Panc1 (cell line): ENCODE data around the gene TRMT61B. TPM values are rescaled to one million over a fixed set of nuclear protein-coding genes. Genes with fewer than 3 reads are reported as not detected.
A peak's percentile ranks its signal among the peaks of the same experiment; 100 is the strongest.

Experiments
- ATAC-seq: fragments of 200-7000 bp; cut with Tn5 transposase; 2 replicates; pipeline ENCODE4 v1.9.1; 2020; ENCODE audit warnings: mild to moderate bottlenecking, moderate library complexity
- BruUV-seq: library from RNA; stranded (reverse); fragments of 400-500 nt; replicated peaks from 2 replicates; lab custom pipeline; 2021; lab: Mats Ljungman, UMichigan
- CTCF ChIA-PET: fragments of 300-600 bp; sonication (Branson Sonifier 250); formaldehyde crosslinking; loops from one replicate; lab custom pipeline; 2022; ENCODE audit warnings: antibody characterized with exemption; lab: Charles Lee
- POLR2A ChIA-PET: fragments of 300-600 bp; sonication (Branson Sonifier 250); formaldehyde crosslinking; loops from one replicate; lab custom pipeline; 2022; ENCODE audit warnings: antibody characterized with exemption; lab: Charles Lee
- DNase-seq: peaks from one replicate; pipeline ENCODE4 v3.0.0-alpha.2; 2010; ENCODE audit warnings: low read depth, low spot score
- H3K27ac ChIP-seq: 2 replicates; pipeline ENCODE4 v1.5.1; 2011; ENCODE audit warnings: mild to moderate bottlenecking, low read length, inconsistent platforms
- H3K27me3 ChIP-seq: fragments of 200-500 bp; sonication (Bioruptor generic); 2 replicates; pipeline ENCODE4 v1.6.0; 2014; ENCODE audit warnings: low read length, inconsistent platforms; ENCODE audit not compliant: control insufficient read depth, insufficient read depth
- H3K36me3 ChIP-seq: fragments of 200-500 bp; sonication (Bioruptor generic); 2 replicates; pipeline ENCODE4 v1.5.1; 2014; ENCODE audit warnings: inconsistent platforms, mild to moderate bottlenecking, low read length, moderate library complexity; ENCODE audit not compliant: control insufficient read depth, insufficient read depth
- H3K4me1 ChIP-seq: 2 replicates; pipeline ENCODE4 v1.5.1; 2011; ENCODE audit warnings: inconsistent platforms, mild to moderate bottlenecking, low read length, moderate library complexity; ENCODE audit not compliant: control insufficient read depth, insufficient read depth
- H3K4me3 ChIP-seq, 2 experiments: 2 replicates each; pipeline ENCODE4 v1.5.1; 2011 to 2012; ENCODE audit warnings: low read depth in 2 of 2, low read length in 2 of 2, mild to moderate bottlenecking in 2 of 2, inconsistent platforms in 1 of 2, moderate library complexity in 1 of 2
- H3K9me3 ChIP-seq: fragments of 200-500 bp; sonication (Bioruptor generic); 2 replicates; pipeline ENCODE4 v1.5.1; 2014; ENCODE audit warnings: low read depth, mild to moderate bottlenecking, inconsistent platforms, low read length, moderate library complexity; ENCODE audit not compliant: control insufficient read depth, insufficient read depth
- CTCF ChIP-seq: fragments of 450-650 bp; IDR thresholded peaks from 2 replicates; pipeline ENCODE4 v1.5.1; 2017; ENCODE audit warnings: mild to moderate bottlenecking
- POLR2AphosphoS5 ChIP-seq: IDR thresholded peaks from 2 replicates; pipeline ENCODE4 v1.6.1; 2012; ENCODE audit warnings: mild to moderate bottlenecking, low read depth, low read length, moderate library complexity
- REST ChIP-seq, 2 experiments: IDR thresholded peaks; 2 replicates each; pipeline ENCODE4 v1.6.1; 2011 to 2012; ENCODE audit warnings: low read depth in 2 of 2, control low read depth in 1 of 2, low read length in 1 of 2, mild to moderate bottlenecking in 1 of 2, moderate library complexity in 1 of 2; ENCODE audit not compliant: insufficient read depth in 1 of 2
- SIN3A ChIP-seq: IDR thresholded peaks from 2 replicates; pipeline ENCODE4 v1.6.1; 2012; ENCODE audit warnings: low read depth, mild to moderate bottlenecking, low read length, moderate library complexity, borderline replicate concordance; ENCODE audit not compliant: insufficient read depth
- TCF7L2 ChIP-seq: IDR thresholded peaks from 2 replicates; pipeline ENCODE4 v1.6.1; 2011; ENCODE audit warnings: mild to moderate bottlenecking, low read depth, low read length, inconsistent platforms
- in situ Hi-C: cut with HindIII; loops from 2 replicates; pipeline ENCODE4 v1.10.0; 2016; ENCODE audit warnings: low sequenced_read_pairs, low pct_unique_long_range_greater_than_20kb
- intact Hi-C: fragments of 100-400 bp; cut with micrococcal nuclease; formaldehyde crosslinking; loops from one replicate; pipeline ENCODE4 v1.10.0; 2022; ENCODE audit not compliant: unreplicated experiment
- total RNA-seq: library from RNA; stranded (reverse); gene quantifications from one replicate; pipeline ENCODE4 v1.2.1, GENCODE V29; 2021; ENCODE audit not compliant: unreplicated experiment

TRMT61B gene
- total RNA-seq, 1 experiment from 2014 or later = 14.3 TPM

- CTCF ChIA-PET = no interaction called here
- no TSS peak for BruUV-seq
- Histone ChIP-seq H3K27me3 (no peaks in the 10 kb centered on the region), H3K36me3 (no peaks in the 10 kb centered on the region), H3K9me3 (no peaks in the 10 kb centered on the region), H3K4me3 (no peak overlapping the region), H3K4me1 (no peaks in the 10 kb centered on the region), H3K27ac (no peak overlapping the region)
- in situ Hi-C loops (no loop called here), intact Hi-C loops (no loop called here)
- TF ChIP-seq POLR2AphosphoS5 = no peak
- no peak for TF ChIP-seq SIN3A
- no peak for TF ChIP-seq CTCF
- no peak for TF ChIP-seq TCF7L2
- TF ChIP-seq REST (IDR thresholded peaks at IDR 0.05; ENCODE audit: insufficient read depth in 1 of 2, low read depth in 2 of 2, low read length in 1 of 2) = no peak
- POLR2A ChIA-PET = no interaction called here
- ATAC-seq (no peak), DNase-seq (no peak)
These were observed 41.7 kb downstream of the TRMT61B start for GRCh38 chr2:28828382-28828781.

GRCh38 chr2:28824870-28825269 lies 45.2 kb downstream of the TRMT61B start:
- Histone ChIP-seq H3K27me3 (no peaks in the 10 kb centered on the region), H3K4me1 (no peaks in the 10 kb centered on the region), H3K27ac (no peak overlapping the region), H3K9me3 (no peaks in the 10 kb centered on the region), H3K36me3 (no peaks in the 10 kb centered on the region), H3K4me3 (no peak overlapping the region)
- ChIA-PET CTCF (no interaction called here), POLR2A (no interaction called here)
- in situ Hi-C loops (no loop called here), intact Hi-C loops (loop anchor here (5.0 kb wide), 1 partner anchor 127 kb away; no protein-coding TSS in a partner anchor)
- no peak for DNase-seq
- TSS peak; percentile 43 for BruUV-seq
- no peak for ATAC-seq
- no peak for TF ChIP-seq REST (IDR thresholded peaks at IDR 0.05; ENCODE audit: insufficient read depth in 1 of 2, low read depth in 2 of 2, low read length in 1 of 2)
- no peak for TF ChIP-seq SIN3A
- TF ChIP-seq POLR2AphosphoS5 = no peak
